ENCODE results near the gene FOSL2.

DNA sequence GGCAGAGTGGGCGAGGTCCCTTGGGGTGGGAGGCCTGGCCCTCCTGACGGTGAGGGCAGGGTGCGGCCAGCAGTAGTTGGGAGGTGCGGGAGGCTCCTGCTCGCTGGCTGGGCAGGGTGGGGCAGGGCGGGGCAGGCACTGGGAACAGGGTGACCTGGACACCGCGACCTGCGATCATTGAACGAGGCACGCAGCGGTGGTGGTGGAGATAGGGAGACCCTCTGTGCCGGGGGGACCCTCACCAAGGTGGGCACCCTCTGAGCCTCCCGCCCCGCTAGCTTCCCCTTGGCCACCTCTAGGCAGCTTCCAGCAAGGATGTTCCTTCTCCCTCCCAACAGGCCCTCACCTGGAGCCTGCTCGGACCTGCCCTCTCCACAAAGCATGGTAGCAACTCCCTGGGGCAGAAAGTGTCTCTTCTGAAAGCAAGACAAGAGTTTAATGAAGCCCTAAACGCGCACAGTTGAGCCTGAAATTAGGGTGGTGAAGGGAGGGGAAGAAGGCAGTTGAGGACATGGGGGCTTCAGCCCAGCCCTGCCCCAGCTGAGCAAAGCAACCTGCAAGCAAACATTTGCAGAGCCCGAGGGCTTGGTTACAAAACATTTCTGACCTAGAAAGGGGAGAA lies 15.4 kb upstream of the FOSL2 start:
- TF ChIP-seq, protein P1, sequence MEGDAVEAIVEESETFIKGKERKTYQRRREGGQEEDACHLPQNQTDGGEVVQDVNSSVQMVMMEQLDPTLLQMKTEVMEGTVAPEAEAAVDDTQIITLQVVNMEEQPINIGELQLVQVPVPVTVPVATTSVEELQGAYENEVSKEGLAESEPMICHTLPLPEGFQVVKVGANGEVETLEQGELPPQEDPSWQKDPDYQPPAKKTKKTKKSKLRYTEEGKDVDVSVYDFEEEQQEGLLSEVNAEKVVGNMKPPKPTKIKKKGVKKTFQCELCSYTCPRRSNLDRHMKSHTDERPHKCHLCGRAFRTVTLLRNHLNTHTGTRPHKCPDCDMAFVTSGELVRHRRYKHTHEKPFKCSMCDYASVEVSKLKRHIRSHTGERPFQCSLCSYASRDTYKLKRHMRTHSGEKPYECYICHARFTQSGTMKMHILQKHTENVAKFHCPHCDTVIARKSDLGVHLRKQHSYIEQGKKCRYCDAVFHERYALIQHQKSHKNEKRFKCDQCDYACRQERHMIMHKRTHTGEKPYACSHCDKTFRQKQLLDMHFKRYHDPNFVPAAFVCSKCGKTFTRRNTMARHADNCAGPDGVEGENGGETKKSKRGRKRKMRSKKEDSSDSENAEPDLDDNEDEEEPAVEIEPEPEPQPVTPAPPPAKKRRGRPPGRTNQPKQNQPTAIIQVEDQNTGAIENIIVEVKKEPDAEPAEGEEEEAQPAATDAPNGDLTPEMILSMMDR (IDR thresholded peaks at IDR 0.05 in 8 of 11, conservative IDR thresholded peaks at IDR 0.05 in 3 of 11): no peak
- TF ChIP-seq POLR2A (IDR thresholded peaks at IDR 0.05): no peak
- no peak for TF ChIP-seq POLR2AphosphoS5 (IDR thresholded peaks at IDR 0.05)

Data from spleen (tissue), 7 donors.